Liver (tissue), 9 donors: Measurements from ENCODE around the gene APRT. TPM values are rescaled to one million over a fixed set of nuclear protein-coding genes. Genes with fewer than 3 reads are reported as not detected.

Source experiments
- DNase-seq: peaks from one replicate; pipeline ENCODE4 v3.0.0-alpha.2; 2017; ENCODE audit warnings: low spot score
- H3K27ac ChIP-seq, 2 donors: one replicate each; pipeline ENCODE4 v1.7.0; 2013; ENCODE audit warnings: inconsistent platforms in 2 of 2, low read length in 2 of 2, control low read depth in 1 of 2, low read depth in 1 of 2, mild to moderate bottlenecking in 1 of 2
- H3K27me3 ChIP-seq, 4 donors: one replicate each; pipeline versions ENCODE4 v1.6.1 to v1.7.0; 2013; ENCODE audit warnings: low read length in 3 of 4, inconsistent platforms in 1 of 4, mild to moderate bottlenecking in 1 of 4, moderate library complexity in 1 of 4; ENCODE audit not compliant: control insufficient read depth in 4 of 4, insufficient read depth in 4 of 4
- H3K36me3 ChIP-seq, 4 donors: one replicate each; pipeline versions ENCODE4 v1.6.1 to v1.7.0; 2013; ENCODE audit warnings: low read length in 3 of 4, mild to moderate bottlenecking in 3 of 4, low read depth in 1 of 4, moderate library complexity in 1 of 4; ENCODE audit not compliant: control insufficient read depth in 4 of 4, insufficient read depth in 3 of 4
- H3K4me1 ChIP-seq, 4 donors: one replicate each; pipeline versions ENCODE4 v1.6.1 to v1.7.0; 2013; ENCODE audit warnings: low read length in 3 of 4, mild to moderate bottlenecking in 3 of 4, moderate library complexity in 1 of 4; ENCODE audit not compliant: control insufficient read depth in 4 of 4, insufficient read depth in 4 of 4
- H3K4me3 ChIP-seq, 3 donors: one replicate each; pipeline versions ENCODE4 v1.6.1 to v1.7.0; 2013; ENCODE audit warnings: low read length in 3 of 3, control low read depth in 1 of 3, low read depth in 1 of 3, mild to moderate bottlenecking in 1 of 3
- H3K9ac ChIP-seq, 2 donors: one replicate each; pipeline ENCODE4 v1.7.0; 2013; ENCODE audit warnings: low read length in 2 of 2, mild to moderate bottlenecking in 2 of 2, moderate library complexity in 2 of 2, control low read depth in 1 of 2, low read depth in 1 of 2
- H3K9me3 ChIP-seq, 4 donors: one replicate each; pipeline versions ENCODE4 v1.6.1 to v1.7.0; 2013; ENCODE audit warnings: low read length in 3 of 4; ENCODE audit not compliant: control insufficient read depth in 4 of 4
- FOXA1 ChIP-seq: IDR thresholded peaks from 2 replicates; pipeline ENCODE4 v1.6.1; 2016; ENCODE audit warnings: antibody characterized with exemption
- FOXA2 ChIP-seq: IDR thresholded peaks from 2 replicates; pipeline ENCODE4 v1.6.1; 2016; ENCODE audit warnings: antibody characterized with exemption
- GABPA ChIP-seq, 2 donors: IDR thresholded peaks in 1 of 2; conservative IDR thresholded peaks in 1 of 2; 2 replicates each; pipeline ENCODE4 v1.6.1; 2016; ENCODE audit warnings: antibody characterized with exemption in 2 of 2, mild to moderate bottlenecking in 1 of 2, moderate library complexity in 1 of 2
- HNF4G ChIP-seq: IDR thresholded peaks from 2 replicates; pipeline ENCODE4 v1.6.1; 2016; ENCODE audit warnings: antibody characterized with exemption
- JUND ChIP-seq, 2 donors: IDR thresholded peaks; 2 replicates each; pipeline ENCODE4 v1.6.1; 2016; ENCODE audit warnings: antibody characterized with exemption in 2 of 2
- NR2F2 ChIP-seq: IDR thresholded peaks from 2 replicates; pipeline ENCODE4 v1.6.1; 2016; ENCODE audit warnings: antibody characterized with exemption
- RAD21 ChIP-seq, 2 donors: IDR thresholded peaks; 2 replicates each; pipeline ENCODE4 v1.6.1; 2016; ENCODE audit warnings: antibody characterized with exemption in 2 of 2, mild to moderate bottlenecking in 2 of 2
- RXRA ChIP-seq, 2 donors: IDR thresholded peaks; 2 replicates each; pipeline ENCODE4 v1.6.1; 2017 to 2018; ENCODE audit warnings: antibody characterized with exemption in 2 of 2, mild to moderate bottlenecking in 1 of 2
- SP1 ChIP-seq: IDR thresholded peaks from 2 replicates; pipeline ENCODE4 v1.6.1; 2018; ENCODE audit warnings: antibody characterized with exemption, mild to moderate bottlenecking
- TAF1 ChIP-seq: conservative IDR thresholded peaks from 2 replicates; pipeline ENCODE4 v1.6.1; 2016; ENCODE audit warnings: antibody characterized with exemption, mild to moderate bottlenecking
- YY1 ChIP-seq: IDR thresholded peaks from 2 replicates; pipeline ENCODE4 v1.6.1; 2016; ENCODE audit warnings: antibody characterized with exemption, mild to moderate bottlenecking
- WGBS: extraction: QIAGEN DNeasy Blood & Tissue Kit; methylation state at CpG from one replicate; pipeline ENCODE4 v1.1.7; 2013; 5-methylcytosine and 5-hydroxymethylcytosine counted together
- polyA plus RNA-seq, 2 donors: library from polyadenylated mRNA; stranded (reverse) in 1 of 2; unstranded in 1 of 2; fragments of 200-250 nt in 1 of 2; fragments of >200 nt in 1 of 2; fragmentation: Nextera tagmentation in 1 of 2; extraction: Ambion mirVana in 1 of 2; gene quantifications; one replicate each; pipeline versions ENCODE4 v1.2.1 to v1.2.3, GENCODE V29; 2013 to 2015
- total RNA-seq, 2 donors: library from RNA; depleted of rRNA; stranded (reverse); fragments of >200 nt; gene quantifications; one replicate each; pipeline ENCODE4 v1.2.3, GENCODE V29; 2014
- TF ChIP-seq, protein P1 (sequence below): IDR thresholded peaks from 2 replicates; pipeline ENCODE4 v1.6.1; 2016; ENCODE audit warnings: antibody characterized with exemption
- TF ChIP-seq, protein P2 (sequence below): IDR thresholded peaks from 2 replicates; pipeline ENCODE4 v1.6.1; 2016; ENCODE audit warnings: antibody characterized with exemption
- TF ChIP-seq, protein P3 (sequence below): IDR thresholded peaks from 2 replicates; pipeline ENCODE4 v1.6.1; 2016; ENCODE audit warnings: antibody characterized with exemption
- TF ChIP-seq, protein P4 (sequence below): fragments of 150-350 bp; IDR thresholded peaks from 2 replicates; pipeline ENCODE4 v1.5.1; 2017; ENCODE audit warnings: improper control_type of control experiment, low read depth, low read length; ENCODE audit not compliant: missing input control
- TF ChIP-seq, protein P5 (sequence below): IDR thresholded peaks from 2 replicates; pipeline ENCODE4 v1.6.1; 2016; ENCODE audit warnings: antibody characterized with exemption, mild to moderate bottlenecking
- donor health status: healthy.
- donor health status: healthy.
- donor health status: healthy.
- donor health status: healthy.
- donor health status: healthy.

Gene APRT
- total and polyA plus RNA-seq, 4 donors = 27.9 to 160 (median 94.4) TPM

DNA sequence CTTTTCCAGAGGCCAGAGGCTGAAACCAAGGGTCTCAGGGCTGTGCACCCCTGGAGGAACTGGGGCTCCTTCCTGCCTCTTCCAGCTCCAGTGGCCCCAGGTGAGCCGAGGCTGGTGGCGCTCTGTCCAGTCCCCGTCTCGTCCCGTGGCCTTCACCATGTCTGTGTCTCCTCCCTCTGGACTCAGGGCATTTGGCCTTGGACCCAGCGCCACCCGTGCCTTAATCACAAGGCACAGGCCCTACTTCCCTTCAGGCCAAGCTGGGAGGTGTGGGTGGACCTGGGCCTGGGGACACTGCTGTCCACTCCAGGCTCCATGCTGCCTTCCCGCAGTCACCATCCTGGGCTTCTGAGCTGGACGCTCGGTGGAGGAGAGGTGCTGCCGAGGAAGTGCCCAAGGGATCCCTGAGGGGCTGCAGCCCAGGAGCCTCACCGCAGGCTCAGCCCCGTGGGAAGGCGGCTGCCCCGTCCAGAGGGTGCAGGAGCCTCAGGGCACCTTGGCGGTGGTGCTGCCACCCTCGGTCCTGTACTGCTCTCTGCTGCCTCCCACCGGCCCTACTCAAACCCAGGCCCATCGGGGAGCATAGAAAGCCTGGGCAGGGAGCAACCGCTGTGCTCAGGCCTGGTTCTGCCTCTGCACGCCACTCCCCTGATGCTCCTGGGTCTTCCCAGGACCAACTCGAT is 9.6 kb upstream of the APRT start (continued):
- TF ChIP-seq, protein P1, sequence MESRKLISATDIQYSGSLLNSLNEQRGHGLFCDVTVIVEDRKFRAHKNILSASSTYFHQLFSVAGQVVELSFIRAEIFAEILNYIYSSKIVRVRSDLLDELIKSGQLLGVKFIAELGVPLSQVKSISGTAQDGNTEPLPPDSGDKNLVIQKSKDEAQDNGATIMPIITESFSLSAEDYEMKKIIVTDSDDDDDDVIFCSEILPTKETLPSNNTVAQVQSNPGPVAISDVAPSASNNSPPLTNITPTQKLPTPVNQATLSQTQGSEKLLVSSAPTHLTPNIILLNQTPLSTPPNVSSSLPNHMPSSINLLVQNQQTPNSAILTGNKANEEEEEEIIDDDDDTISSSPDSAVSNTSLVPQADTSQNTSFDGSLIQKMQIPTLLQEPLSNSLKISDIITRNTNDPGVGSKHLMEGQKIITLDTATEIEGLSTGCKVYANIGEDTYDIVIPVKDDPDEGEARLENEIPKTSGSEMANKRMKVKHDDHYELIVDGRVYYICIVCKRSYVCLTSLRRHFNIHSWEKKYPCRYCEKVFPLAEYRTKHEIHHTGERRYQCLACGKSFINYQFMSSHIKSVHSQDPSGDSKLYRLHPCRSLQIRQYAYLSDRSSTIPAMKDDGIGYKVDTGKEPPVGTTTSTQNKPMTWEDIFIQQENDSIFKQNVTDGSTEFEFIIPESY = no peak
- TF ChIP-seq, protein P2, sequence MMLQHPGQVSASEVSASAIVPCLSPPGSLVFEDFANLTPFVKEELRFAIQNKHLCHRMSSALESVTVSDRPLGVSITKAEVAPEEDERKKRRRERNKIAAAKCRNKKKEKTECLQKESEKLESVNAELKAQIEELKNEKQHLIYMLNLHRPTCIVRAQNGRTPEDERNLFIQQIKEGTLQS = no peak

DNA sequence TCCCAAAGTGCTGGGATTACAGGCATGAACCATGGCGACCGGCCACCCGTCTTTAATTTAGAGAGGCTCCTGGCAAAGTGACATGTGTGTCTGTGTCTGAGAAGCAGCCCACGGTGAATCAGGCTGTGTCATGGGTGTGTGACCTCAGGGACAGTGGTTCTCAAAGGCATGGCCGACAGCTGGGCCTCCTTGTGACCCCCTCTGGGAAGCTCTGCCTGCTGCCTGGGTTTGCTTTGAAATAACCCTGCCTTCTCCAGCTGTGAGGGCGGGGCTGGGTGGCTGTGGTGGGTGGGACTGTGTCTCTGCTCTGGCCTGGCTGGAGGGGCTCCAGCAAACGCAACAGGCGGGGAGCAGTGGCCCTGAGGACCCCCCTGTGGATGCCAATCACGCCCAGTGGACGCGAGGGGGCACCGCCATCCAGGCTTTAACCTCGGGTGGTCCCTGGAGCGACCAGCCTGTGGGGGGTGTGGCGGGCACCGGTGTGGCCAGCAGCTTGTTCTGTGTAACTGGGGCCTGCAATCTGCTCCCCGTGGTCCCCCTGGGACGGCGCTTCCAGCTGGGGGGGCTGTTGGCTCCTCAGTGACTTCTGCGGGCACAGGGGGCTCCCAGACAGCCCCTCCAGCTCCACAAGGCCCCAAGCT is 8.8 kb upstream of the APRT start:
- 93% methylated on average over 20 of the region's 20 CpGs for WGBS
- H3K4me1 ChIP-seq = no peaks in the 10 kb centered on the region
- no peak overlapping the region for H3K27ac ChIP-seq
- no peaks in the 10 kb centered on the region for H3K27me3 ChIP-seq
- no peak for DNase-seq
- no peaks in the 10 kb centered on the region for H3K9me3 ChIP-seq
- peaks cover 0 to 19% (median 3%) of the 10 kb centered on the region in 4 donors for H3K36me3 ChIP-seq
- H3K9ac ChIP-seq = no peak overlapping the region
- no peak overlapping the region for H3K4me3 ChIP-seq
- TF ChIP-seq NR2F2 (no peak), FOXA1 (no peak), TAF1 (no peak), HNF4G (no peak), YY1 (no peak)
- TF ChIP-seq, protein P3, sequence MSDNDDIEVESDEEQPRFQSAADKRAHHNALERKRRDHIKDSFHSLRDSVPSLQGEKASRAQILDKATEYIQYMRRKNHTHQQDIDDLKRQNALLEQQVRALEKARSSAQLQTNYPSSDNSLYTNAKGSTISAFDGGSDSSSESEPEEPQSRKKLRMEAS = no peak
- TF ChIP-seq, protein P4, sequence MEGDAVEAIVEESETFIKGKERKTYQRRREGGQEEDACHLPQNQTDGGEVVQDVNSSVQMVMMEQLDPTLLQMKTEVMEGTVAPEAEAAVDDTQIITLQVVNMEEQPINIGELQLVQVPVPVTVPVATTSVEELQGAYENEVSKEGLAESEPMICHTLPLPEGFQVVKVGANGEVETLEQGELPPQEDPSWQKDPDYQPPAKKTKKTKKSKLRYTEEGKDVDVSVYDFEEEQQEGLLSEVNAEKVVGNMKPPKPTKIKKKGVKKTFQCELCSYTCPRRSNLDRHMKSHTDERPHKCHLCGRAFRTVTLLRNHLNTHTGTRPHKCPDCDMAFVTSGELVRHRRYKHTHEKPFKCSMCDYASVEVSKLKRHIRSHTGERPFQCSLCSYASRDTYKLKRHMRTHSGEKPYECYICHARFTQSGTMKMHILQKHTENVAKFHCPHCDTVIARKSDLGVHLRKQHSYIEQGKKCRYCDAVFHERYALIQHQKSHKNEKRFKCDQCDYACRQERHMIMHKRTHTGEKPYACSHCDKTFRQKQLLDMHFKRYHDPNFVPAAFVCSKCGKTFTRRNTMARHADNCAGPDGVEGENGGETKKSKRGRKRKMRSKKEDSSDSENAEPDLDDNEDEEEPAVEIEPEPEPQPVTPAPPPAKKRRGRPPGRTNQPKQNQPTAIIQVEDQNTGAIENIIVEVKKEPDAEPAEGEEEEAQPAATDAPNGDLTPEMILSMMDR = no peak

DNA sequence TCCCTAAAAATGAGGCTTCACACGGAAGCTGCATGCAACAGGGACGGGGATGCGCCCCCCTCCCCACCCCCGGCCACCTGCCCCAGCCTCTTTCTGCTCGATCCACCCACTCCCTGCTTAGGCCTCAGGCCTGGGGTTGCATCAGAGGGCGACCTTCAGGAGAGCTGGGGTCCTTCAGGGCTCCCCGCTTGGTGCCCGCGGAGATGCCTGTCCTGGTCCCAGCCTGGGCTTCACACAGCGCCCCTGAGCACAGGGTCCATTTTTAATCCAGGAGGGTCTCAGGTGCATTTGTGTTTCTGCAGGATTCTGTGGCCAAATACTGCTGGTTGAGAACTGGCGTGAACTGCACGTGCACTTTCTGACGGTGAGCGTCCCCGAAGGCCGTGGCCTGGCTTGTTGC is 7.4 kb upstream of the APRT start:
- Histone ChIP-seq H3K9ac (no peak overlapping the region), H3K27ac (no peak overlapping the region), H3K4me3 (no peak overlapping the region), H3K27me3 (no peaks in the 10 kb centered on the region), H3K36me3 (peaks cover 0 to 15% (median 3%) of the 10 kb centered on the region in 4 donors), H3K4me1 (no peaks in the 10 kb centered on the region), H3K9me3 (no peaks in the 10 kb centered on the region)
- TF ChIP-seq RAD21 (IDR thresholded peaks at IDR 0.05) = no peak
- no peak for TF ChIP-seq HNF4G
- 92% methylated on average over 16 of the region's 16 CpGs for WGBS
- DNase-seq = no peak

DNA sequence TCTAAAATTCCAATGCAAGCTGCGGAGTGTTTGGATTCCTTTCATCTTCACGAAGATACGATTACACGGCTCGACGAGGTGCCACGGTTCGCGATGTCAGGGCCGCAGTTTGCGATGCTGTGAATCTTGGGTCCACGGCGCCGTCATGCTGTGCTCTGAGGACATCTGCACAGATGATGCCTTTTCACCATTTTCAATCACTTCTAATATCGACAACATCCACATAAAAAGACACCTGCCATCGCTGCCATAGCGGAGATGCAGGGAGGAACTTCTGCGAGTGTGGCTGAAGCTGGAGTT is 6.8 kb upstream of the APRT start:
- 93% methylated on average over 18 of the region's 18 CpGs for WGBS
- Histone ChIP-seq H3K4me1 (no peaks in the 10 kb centered on the region), H3K4me3 (no peak overlapping the region), H3K9ac (no peak overlapping the region), H3K27ac (no peak overlapping the region), H3K36me3 (peaks cover 0 to 15% (median 3%) of the 10 kb centered on the region in 4 donors), H3K27me3 (no peaks in the 10 kb centered on the region), H3K9me3 (no peaks in the 10 kb centered on the region)
- no peak for DNase-seq
- TF ChIP-seq JUND (IDR thresholded peaks at IDR 0.05) (no peak), SP1 (no peak), FOXA1 (no peak), HNF4G (no peak), FOXA2 (no peak), GABPA (IDR thresholded peaks at IDR 0.05 in 1 of 2, conservative IDR thresholded peaks at IDR 0.05 in 1 of 2) (no peak), YY1 (no peak), RXRA (IDR thresholded peaks at IDR 0.05) (no peak)
- TF ChIP-seq, protein P2 = no peak
- TF ChIP-seq, protein P5, sequence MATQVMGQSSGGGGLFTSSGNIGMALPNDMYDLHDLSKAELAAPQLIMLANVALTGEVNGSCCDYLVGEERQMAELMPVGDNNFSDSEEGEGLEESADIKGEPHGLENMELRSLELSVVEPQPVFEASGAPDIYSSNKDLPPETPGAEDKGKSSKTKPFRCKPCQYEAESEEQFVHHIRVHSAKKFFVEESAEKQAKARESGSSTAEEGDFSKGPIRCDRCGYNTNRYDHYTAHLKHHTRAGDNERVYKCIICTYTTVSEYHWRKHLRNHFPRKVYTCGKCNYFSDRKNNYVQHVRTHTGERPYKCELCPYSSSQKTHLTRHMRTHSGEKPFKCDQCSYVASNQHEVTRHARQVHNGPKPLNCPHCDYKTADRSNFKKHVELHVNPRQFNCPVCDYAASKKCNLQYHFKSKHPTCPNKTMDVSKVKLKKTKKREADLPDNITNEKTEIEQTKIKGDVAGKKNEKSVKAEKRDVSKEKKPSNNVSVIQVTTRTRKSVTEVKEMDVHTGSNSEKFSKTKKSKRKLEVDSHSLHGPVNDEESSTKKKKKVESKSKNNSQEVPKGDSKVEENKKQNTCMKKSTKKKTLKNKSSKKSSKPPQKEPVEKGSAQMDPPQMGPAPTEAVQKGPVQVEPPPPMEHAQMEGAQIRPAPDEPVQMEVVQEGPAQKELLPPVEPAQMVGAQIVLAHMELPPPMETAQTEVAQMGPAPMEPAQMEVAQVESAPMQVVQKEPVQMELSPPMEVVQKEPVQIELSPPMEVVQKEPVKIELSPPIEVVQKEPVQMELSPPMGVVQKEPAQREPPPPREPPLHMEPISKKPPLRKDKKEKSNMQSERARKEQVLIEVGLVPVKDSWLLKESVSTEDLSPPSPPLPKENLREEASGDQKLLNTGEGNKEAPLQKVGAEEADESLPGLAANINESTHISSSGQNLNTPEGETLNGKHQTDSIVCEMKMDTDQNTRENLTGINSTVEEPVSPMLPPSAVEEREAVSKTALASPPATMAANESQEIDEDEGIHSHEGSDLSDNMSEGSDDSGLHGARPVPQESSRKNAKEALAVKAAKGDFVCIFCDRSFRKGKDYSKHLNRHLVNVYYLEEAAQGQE = no peak
